ENCODE results near the gene PROK2.

Gene PROK2

DNA sequence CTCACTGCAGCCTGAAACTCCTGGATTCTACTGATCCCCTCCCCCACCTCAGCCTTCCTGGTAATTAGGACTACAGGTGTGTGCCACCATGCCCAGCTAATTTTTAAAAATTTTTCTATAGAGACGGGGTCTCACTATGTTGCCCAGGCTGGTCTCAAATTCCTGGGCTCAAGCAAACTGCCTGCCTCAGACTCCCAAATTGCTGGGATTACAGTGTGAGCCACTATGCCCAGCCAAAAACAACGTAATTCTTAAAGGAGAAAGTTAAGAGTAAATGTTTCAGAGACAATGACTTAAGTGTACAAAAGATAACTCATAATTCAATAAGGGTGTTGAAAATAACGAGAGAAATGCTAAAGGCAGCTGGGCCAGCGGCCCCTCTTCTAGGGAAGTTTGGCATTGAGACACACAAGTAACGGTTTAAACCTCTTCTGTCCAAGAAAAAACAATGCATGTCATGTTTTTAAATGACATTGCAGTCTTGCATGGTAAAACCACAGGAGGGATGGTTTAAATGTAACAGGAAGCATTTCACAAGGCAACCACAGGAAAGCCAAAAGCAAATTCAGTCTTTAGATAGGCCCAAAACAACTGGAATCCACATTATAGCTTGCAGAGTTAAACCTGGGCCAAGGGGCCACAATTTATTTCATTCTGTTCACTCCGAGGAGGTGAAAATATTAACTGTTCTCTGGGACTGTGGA lies 5.1 kb downstream of the PROK2 start:
- TF ChIP-seq, protein P1, sequence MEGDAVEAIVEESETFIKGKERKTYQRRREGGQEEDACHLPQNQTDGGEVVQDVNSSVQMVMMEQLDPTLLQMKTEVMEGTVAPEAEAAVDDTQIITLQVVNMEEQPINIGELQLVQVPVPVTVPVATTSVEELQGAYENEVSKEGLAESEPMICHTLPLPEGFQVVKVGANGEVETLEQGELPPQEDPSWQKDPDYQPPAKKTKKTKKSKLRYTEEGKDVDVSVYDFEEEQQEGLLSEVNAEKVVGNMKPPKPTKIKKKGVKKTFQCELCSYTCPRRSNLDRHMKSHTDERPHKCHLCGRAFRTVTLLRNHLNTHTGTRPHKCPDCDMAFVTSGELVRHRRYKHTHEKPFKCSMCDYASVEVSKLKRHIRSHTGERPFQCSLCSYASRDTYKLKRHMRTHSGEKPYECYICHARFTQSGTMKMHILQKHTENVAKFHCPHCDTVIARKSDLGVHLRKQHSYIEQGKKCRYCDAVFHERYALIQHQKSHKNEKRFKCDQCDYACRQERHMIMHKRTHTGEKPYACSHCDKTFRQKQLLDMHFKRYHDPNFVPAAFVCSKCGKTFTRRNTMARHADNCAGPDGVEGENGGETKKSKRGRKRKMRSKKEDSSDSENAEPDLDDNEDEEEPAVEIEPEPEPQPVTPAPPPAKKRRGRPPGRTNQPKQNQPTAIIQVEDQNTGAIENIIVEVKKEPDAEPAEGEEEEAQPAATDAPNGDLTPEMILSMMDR (conservative IDR thresholded peaks at IDR 0.05) = no peak
- no peak overlapping the region for H3K27ac ChIP-seq

DNA sequence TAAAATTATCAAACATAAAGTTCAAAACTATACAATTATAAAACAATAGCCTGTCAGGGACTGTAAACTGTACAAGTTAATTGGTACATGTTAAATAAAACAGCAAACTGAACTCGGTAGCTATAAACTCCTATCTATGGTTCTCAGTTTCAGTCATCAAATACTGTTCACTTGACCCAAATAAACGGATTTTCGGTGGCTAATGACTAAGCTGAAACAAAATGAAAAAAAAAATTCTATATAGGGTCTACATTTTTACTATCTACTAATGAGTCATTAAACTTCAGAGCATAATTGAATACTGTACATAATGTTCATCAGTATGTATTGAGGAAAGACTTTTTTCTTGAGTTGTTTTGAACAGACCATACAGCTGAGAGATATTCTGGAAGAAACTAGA lies 6.6 kb downstream of the PROK2 start:
- no peak overlapping the region for H3K27ac ChIP-seq
- TF ChIP-seq, protein P1 (conservative IDR thresholded peaks at IDR 0.05) = no peak

DNA sequence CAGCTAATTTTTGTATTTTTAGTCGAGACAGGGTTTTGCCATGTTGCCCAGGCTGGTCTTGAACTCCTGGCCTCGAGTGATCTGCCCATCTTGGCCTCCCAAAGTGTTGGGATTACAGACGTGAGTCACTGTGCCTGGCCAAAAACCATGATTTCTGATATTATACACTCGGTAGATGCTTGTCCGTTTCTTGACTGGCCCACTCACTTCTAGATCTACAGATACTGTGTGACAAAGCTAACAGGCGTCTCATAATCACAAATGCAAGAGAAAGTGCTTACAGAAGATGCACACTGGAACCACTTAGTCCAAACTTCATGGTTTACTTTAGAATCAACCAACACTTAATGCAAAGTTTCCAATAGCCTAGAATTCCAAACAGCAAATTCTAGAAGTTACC lies 8.4 kb downstream of the PROK2 start:
- TF ChIP-seq, protein P1 (conservative IDR thresholded peaks at IDR 0.05) = no peak
- H3K27ac ChIP-seq = no peak overlapping the region

DNA sequence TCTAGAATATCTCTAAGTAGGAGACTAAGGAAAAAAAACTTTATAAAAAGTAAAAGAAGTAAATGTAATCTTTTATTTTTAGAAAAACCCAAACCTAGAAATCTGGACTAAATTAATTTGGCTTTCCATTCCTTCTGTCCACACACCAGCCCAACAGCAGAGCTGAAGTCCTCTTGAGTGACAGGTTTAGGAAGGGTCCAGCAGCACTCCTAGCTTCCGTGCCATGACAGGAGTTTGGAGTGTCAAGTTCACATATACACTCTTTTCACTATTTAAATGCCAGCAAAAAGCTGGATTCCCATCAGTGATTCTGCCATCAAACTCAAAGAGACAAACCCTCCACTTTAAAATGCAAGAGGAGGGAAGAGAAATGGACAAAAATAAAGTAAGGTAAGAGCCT lies 13.1 kb downstream of the PROK2 start:
- H3K27ac ChIP-seq = no peak overlapping the region

DNA sequence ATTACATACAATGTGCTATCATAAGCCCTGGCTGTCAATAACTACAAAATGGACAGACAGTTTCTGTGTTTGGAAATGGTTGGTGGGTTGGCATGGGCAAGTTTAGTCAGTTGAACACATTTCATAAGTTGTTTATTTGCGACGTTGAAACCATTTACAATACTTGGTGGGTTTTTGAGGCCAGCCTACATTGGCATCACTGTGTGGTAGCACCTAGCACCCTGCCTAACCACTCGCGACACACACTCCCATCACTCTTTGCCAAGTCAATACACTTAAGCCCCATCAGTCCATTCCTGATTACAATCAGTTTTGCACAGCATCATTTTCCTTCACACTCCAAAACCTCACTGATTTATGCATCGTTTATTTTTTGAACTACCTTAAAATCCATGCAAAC lies 13.8 kb downstream of the PROK2 start:
- H3K27ac ChIP-seq = no peak overlapping the region
- TF ChIP-seq, protein P1 (conservative IDR thresholded peaks at IDR 0.05) = no peak

More for the DNA sequence above, 13.1 kb downstream of the PROK2 start:
- TF ChIP-seq, protein P1 (conservative IDR thresholded peaks at IDR 0.05) = no peak

DNA sequence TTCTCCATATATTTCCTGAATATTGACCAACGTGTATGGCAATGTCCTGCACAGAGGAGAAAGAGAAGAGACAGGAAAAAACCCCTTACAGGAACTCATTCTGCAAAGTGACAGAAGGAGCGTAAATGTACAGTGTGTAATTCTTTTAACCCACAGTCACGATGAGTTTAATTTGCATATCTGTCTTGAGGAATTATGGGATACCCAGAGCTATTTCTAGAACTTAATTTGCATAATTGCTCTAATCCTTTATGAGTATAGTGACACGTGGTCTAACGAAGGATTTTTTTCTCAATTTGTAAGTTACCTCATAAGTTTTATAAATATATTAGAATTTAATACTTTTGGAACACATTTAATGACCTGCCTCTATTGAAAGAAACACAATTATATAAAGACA lies 21.5 kb downstream of the PROK2 start:
- TF ChIP-seq, protein P1 (conservative IDR thresholded peaks at IDR 0.05) = no peak
- H3K27ac ChIP-seq = no peak overlapping the region

DNA sequence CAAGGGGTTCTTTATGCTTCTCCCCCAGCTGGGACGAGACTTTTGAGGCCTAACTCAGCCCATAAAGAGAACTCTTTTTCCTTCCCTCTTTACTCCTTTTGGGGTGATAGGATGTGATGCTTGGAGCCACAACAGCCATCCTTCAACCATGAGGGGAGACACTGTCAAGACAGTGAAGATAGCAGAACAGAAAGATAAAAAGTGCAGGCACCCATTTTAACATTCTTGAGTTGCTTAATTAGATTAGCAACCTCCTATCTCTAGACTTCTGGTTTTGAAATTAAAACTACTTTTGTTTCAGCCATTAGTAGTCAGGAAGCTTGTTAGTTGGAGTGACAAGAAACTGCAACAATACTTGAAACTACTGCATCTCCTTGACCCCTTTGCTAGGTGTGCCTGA lies 24.8 kb downstream of the PROK2 start:
- TF ChIP-seq, protein P1 (conservative IDR thresholded peaks at IDR 0.05) = no peak
- H3K27ac ChIP-seq = no peak overlapping the region
